Choroid plexus epithelial cell (primary cell): ENCODE measurements around the gene FAM72D.
"Not testable (repeated sequence)": the region's sequence is repeated elsewhere in the genome, so short reads cannot be mapped to it uniquely, and the experiment has no call there.

ENCODE experiments used
- DNase-seq: peaks from one replicate; pipeline ENCODE4 v3.0.0-alpha.2; 2010; ENCODE audit warnings: low read depth
- H3K4me3 ChIP-seq: 2 replicates; pipeline ENCODE4 v1.5.1; 2011; ENCODE audit warnings: low read depth, mild to moderate bottlenecking, control low read depth, low read length, moderate library complexity

Gene FAM72D

GRCh38 chr1:145095284-145096057 lies at the start of gene FAM72D, which contains the start of gene SRGAP2B:
Gene FAM72D, plus strand, starts transcription at chr1:145095974. Its CDS starts 874 bp downstream, at chr1:145096848.
Gene SRGAP2B, minus strand, starts transcription at chr1:145095328. Its CDS starts 2,427 bp downstream, at chr1:145092901.
- peak within 1 kb of the TSS; percentile 54 for H3K4me3 ChIP-seq

GRCh38 chr1:145047553-145047952 lies 48.2 kb upstream of the FAM72D start:
- not testable (repeated sequence) for DNase-seq, H3K4me3 ChIP-seq

More at GRCh38 chr1:145095284-145096057, at the start of gene FAM72D, which contains the start of gene SRGAP2B:
- DNase-seq: not testable (repeated sequence)

GRCh38 chr1:145048181-145048856 lies 47.5 kb upstream of the FAM72D start:
- H3K4me3 ChIP-seq, DNase-seq: not testable (repeated sequence)

- not testable (repeated sequence) for DNase-seq, H3K4me3 ChIP-seq
Measured at GRCh38 chr1:145052019-145052776, 43.6 kb upstream of the FAM72D start.

- H3K4me3 ChIP-seq, DNase-seq: not testable (repeated sequence)
Measured at GRCh38 chr1:145053428-145053827, 42.3 kb upstream of the FAM72D start.

- DNase-seq, H3K4me3 ChIP-seq: not testable (repeated sequence)
Measured at GRCh38 chr1:145055217-145055760, 40.5 kb upstream of the FAM72D start.

GRCh38 chr1:145058184-145058583 lies 37.6 kb upstream of the FAM72D start:
- not testable (repeated sequence) for H3K4me3 ChIP-seq, DNase-seq

GRCh38 chr1:145063285-145063684 lies 32.5 kb upstream of the FAM72D start:
- not testable (repeated sequence) for H3K4me3 ChIP-seq, DNase-seq

GRCh38 chr1:145063941-145064648 lies 31.7 kb upstream of the FAM72D start:
- not testable (repeated sequence) for DNase-seq, H3K4me3 ChIP-seq

- not testable (repeated sequence) for H3K4me3 ChIP-seq, DNase-seq
Measured at GRCh38 chr1:145065194-145065826, 30.5 kb upstream of the FAM72D start.

- H3K4me3 ChIP-seq, DNase-seq: not testable (repeated sequence)
Measured at GRCh38 chr1:145066486-145066885, 29.3 kb upstream of the FAM72D start.

- not testable (repeated sequence) for DNase-seq
Measured at GRCh38 chr1:145071569-145071968, 24.2 kb upstream of the FAM72D start.

GRCh38 chr1:145074021-145074559 lies 21.7 kb upstream of the FAM72D start:
- not testable (repeated sequence) for DNase-seq, H3K4me3 ChIP-seq

More at GRCh38 chr1:145071569-145071968, 24.2 kb upstream of the FAM72D start:
- H3K4me3 ChIP-seq: not testable (repeated sequence)

GRCh38 chr1:145076877-145077276 lies 18.9 kb upstream of the FAM72D start:
- not testable (repeated sequence) for H3K4me3 ChIP-seq, DNase-seq

- not testable (repeated sequence) for H3K4me3 ChIP-seq, DNase-seq
Measured at GRCh38 chr1:145077872-145078786, 17.6 kb upstream of the FAM72D start.

- not testable (repeated sequence) for H3K4me3 ChIP-seq, DNase-seq
Measured at GRCh38 chr1:145078787-145079370, 16.9 kb upstream of the FAM72D start.
